KOPT-K1 (cell line): ENCODE results near the gene ILDR1.
"Not testable (repeated sequence)": the region's sequence is repeated elsewhere in the genome, so short reads cannot be mapped to it uniquely, and the experiment has no call there.

Experiments
- H3K27ac ChIP-seq: fragments of 200-600 bp; sonication (generic); 2 replicates; pipeline ENCODE4 v1.5.1; 2016; ENCODE audit warnings: antibody characterized with exemption, mild to moderate bottlenecking, low read depth, low read length; ENCODE audit not compliant: poor library complexity, severe bottlenecking
- H3K36me3 ChIP-seq: fragments of 200-600 bp; sonication (generic); 2 replicates; pipeline ENCODE4 v1.5.1; 2017; ENCODE audit warnings: antibody characterized with exemption, mild to moderate bottlenecking, low read length, moderate library complexity; ENCODE audit not compliant: insufficient read depth
- H3K9me3 ChIP-seq: fragments of 200-600 bp; sonication (generic); 2 replicates; pipeline ENCODE4 v1.5.1; 2017; ENCODE audit warnings: antibody characterized with exemption, low read length, mild to moderate bottlenecking; ENCODE audit not compliant: insufficient read depth, poor library complexity, severe bottlenecking

ILDR1 gene

DNA sequence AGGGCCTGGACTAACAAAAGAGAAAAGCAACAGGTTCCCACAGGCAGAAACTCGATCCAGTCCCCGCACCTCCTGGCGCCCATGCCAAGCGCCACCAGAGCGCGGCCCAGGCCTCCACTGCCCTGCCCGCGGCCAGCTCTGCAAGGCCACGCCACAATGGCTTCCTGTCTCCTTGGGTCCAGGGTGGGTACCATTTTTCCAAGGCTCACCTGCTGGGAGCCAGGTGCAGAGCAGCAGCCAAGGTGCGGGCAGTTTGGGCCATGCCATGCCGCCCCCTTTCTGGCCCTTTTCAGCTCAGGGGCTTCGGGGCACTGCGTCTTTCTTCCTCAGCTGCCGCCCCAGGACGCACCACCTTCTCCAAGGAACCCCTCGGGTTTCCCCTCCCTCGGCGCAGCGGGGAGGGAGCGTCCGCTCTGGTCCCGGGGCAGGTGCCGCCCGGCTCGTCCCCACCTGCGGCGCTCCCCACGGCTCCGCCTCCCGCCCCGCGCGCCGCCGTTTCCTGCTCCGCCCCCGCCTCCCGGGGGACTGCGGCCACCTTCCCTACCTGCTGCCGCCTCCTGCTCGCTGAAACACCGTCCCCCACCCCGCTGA, at the start of gene ILDR1:
Gene ILDR1 (minus strand): TSS at position 437 of the 591 bp plus-strand sequence. CDS start 170 bp downstream, at position 267.
- Histone ChIP-seq H3K36me3 (no peaks in the 10 kb centered on the region), H3K27ac (no peak within 1 kb of the TSS), H3K9me3 (no peaks in the 10 kb centered on the region)

DNA sequence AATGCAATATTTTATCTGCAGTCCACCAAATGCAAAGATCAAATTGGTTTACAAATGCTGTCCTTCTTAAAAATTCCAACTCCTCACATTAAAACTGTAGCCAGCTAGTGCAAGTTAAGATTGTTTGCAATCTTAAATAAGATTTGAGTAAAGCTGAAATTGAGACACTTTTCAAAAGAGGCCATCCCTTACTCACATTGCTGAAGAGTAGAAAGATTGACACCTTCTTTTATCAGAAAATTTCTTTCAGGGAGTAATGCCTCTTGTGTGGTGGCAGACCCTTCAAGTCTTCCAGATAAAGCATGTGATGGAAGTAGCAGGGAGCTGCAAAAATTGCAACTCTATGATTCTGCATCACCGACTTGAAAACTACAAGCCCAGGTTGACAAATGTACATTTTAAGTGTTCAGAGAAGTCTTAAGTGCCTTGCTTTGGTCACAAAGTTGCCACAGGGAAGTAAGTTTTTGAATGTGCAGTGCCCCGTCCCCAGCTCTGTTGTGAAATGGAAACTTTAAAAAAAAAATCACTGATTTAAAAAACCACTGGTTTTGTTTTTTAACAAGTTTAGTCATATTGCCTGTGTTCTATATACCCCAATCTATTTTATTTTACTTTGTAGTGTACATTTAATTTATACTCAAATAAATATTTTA, 45.7 kb upstream of the ILDR1 start:
- Histone ChIP-seq H3K9me3 (no peaks in the 10 kb centered on the region), H3K36me3 (no peaks in the 10 kb centered on the region), H3K27ac (no peak overlapping the region)

DNA sequence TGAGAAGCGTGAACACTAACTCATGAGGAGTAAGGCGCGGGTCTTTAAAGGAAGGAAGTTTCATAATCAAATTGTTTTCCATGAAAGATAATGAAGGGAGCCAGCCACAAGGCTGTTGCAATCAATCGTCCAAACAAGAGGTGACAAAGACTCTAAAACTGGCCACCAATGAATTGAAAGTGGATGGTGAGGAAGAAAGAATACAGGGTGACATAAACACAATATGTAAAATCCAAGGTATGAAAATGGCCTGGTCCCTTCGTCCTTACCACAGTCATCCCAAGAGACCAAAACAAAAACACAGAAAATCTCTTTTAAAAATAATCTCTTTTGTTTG, 45.1 kb upstream of the ILDR1 start:
- no peak overlapping the region for H3K27ac ChIP-seq

DNA sequence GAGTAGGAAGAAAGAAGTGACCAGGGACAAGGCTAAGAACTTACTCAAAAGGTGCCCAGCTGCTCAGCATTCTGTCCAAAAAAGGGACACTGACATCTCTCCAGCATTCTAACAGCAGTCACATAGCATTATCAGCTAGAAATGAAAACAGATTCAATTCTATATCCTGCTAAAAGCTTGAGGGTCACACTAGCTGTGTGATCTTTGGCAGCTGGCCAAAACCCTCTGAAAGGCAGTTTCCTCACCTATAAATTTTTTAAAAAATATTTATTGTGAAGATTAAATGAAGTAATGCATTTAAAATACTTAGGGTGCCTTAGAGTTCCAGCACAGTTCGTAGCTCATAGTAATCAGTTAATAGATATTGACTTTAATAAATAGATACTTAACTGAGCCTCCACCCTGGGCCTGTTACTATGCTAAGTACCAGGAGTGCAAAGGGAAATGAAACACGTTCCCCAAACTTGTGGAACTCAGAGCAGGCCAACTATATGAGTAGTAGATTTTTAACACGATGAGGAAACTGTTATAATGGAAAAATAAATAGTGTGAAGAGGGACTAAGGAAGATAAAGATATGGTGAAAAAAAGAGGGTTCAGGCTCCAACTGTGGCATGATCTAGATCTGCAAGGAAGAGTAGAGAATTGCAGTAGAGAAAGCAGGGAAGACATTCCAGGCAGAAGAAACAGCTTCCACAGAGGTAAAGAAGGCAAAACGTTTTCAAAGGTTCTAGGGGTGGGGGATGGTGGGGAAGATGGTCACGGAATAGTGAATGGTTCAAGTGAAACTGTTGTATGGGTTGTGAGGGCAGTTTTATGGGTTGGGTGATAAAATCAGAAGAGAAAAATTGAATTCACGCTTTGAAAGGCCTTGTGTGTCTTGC, 44.5 kb upstream of the ILDR1 start:
- H3K9me3 ChIP-seq, result no peaks in the 10 kb centered on the region
- no peak overlapping the region for H3K27ac ChIP-seq
- no peaks in the 10 kb centered on the region for H3K36me3 ChIP-seq

More for the DNA sequence above, 45.1 kb upstream of the ILDR1 start:
- Histone ChIP-seq H3K36me3 (no peaks in the 10 kb centered on the region), H3K9me3 (no peaks in the 10 kb centered on the region)

DNA sequence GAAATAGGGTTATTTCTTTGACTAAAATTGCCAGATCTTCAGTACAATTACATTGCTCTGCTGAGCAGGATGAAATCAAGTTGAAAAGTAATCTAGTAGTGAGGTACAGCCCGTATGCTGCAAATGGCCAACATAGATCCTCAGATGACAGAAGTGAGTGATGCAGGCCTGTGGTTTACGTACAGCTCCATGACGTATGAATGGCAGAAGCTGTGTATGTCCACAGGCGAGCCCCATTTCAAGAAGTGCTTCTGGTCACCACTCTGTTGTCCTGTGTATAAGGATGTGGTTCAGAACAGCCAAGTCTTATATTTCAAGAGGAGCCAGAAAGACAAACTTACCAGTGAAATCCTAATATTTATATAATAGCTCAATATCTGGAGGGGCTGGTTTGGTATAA, 42.3 kb upstream of the ILDR1 start:
- no peaks in the 10 kb centered on the region for H3K9me3 ChIP-seq
- H3K27ac ChIP-seq, result no peak overlapping the region

DNA sequence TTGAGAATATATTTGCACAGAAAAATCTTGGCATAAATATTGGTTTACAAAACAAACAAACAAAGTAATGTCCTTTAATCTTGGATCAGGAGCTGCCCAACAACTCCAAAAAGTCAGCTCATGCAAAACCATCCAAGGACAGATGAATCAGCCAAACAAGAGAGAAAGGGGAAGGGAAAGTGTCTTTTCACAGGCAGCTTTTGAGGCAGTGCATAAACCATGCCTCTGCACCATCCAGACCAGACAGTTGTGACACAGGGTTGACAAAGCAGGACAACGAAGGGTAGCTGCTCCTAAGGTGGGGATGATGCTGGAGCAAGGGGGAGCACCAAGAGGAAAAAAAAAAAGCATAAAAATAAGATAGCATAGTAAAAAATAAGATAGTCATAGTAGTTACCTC, 41.9 kb upstream of the ILDR1 start:
- Histone ChIP-seq H3K36me3 (no peaks in the 10 kb centered on the region), H3K27ac (no peak overlapping the region), H3K9me3 (no peaks in the 10 kb centered on the region)

More for the DNA sequence above, 42.3 kb upstream of the ILDR1 start:
- no peaks in the 10 kb centered on the region for H3K36me3 ChIP-seq

DNA sequence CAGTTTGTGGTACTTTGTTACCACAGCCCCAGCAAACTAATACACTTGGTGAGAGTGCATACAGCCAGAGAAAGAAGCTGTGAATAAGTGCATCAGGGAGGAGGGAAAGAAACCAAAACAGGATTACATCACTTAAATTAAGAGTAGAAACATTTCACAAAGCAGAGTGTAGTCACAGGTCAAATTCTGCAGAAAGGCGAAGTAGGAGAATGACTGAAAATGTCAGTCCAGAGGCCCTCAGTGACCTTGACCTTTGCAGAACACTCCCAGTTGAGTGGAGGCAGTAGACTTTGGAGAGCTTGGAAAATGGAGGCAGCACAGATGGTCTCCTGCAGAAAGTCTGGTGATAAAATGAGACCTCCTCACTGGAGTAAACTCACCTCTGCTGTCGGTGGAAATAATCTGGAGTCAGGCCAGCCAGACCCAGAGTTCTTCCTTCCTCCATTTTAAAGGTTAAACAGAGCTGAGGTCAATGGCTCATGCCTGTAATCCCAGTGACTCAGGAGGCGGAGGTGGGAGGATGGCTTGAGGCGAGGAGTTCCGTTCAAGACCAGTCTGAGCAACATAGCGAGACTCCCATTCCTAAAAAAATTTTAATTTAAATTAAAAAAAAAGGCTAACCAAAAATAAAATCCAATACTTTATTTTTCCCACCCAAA, 38.1 kb upstream of the ILDR1 start:
- H3K27ac ChIP-seq, result no peak overlapping the region
- no peaks in the 10 kb centered on the region for H3K9me3 ChIP-seq
- no peaks in the 10 kb centered on the region for H3K36me3 ChIP-seq

DNA sequence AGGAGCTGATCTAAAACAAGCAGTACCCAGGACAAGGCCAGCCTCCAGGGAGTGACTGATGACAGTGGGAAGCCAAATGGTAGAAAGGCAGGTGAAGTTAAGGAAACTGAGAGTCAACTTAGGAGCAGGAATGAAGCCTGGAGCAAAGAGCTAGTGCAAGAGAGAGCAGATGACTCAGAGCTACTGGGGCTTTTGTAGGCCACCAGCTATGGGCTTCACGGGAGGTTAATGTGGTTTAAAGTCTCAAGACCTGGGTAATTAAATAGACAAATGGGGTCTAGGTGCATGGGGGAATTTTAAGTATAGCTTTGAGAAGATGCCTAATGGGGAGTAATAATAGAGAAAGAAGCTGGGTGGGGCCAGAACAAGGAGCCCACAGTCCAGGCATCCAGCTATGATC, 36.2 kb upstream of the ILDR1 start:
- no peak overlapping the region for H3K27ac ChIP-seq
- H3K9me3 ChIP-seq, result no peaks in the 10 kb centered on the region
- no peaks in the 10 kb centered on the region for H3K36me3 ChIP-seq

DNA sequence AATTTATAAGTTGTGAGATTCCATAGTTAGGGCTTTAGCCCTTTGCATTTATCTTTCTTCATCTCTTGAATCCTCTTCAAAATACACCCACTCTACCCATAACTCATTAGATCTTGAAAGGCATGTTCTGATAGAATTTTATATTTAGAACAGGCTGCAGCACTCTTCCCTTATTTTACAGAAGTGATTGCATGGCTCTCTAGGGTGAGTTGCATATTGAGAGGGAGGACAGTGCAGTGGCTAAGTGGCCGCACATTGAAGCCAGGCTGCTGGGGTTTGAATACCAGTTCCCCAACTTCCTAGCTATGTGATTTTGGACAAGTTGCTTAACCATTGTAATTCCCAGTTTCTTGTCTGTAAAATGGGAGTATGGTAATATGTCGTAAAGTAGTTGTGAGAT, 35.6 kb upstream of the ILDR1 start:
- Histone ChIP-seq H3K9me3 (no peaks in the 10 kb centered on the region), H3K27ac (no peak overlapping the region), H3K36me3 (no peaks in the 10 kb centered on the region)

DNA sequence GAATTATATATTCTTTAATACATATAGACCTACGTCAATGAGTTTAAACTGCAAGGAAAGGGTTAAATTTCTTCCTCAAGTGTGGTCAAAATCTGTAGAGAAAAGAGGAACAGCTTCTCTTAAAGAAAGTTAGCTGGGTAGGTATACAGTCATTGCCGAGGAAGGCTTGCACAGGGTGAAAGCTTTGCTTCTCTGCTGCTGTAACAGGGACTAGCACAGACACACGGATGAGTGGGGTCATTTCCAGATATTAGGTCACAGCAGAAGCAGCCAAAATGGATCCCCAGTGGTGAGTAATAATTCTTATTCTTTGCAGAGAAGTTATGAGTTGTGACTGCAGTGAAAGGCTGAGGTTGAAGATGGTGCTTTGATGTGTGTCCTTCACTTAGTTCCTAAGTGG, 33.2 kb upstream of the ILDR1 start, which contains the start of gene CD86:
Gene CD86 (plus strand): TSS at position 148 of the 400 bp plus-strand sequence. CDS start 128 bp downstream, at position 276.
- Histone ChIP-seq H3K36me3 (no peaks in the 10 kb centered on the region), H3K27ac (no peak within 1 kb of the TSS), H3K9me3 (no peaks in the 10 kb centered on the region)

DNA sequence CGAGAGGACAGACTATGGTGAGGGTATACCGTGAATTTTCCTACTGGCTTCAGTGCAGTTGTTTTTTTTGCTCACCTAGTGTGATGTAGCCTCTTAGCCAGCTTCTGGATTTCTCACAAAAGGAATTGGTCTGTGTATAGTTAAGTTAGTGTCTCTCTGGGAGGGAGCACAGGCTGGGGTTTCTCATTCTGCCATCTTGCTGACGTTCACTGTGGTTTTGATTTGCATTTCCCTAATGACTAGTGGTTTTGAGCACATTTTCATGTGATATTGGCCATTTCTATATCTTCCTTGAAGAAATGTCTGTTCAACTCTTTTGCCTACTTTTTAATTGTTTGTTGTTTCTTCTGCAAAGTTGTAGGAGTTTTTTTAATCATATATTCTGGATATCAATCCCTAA, 30.9 kb upstream of the ILDR1 start:
- H3K9me3 ChIP-seq, result no peaks in the 10 kb centered on the region
- no peak overlapping the region for H3K27ac ChIP-seq
- H3K36me3 ChIP-seq, result no peaks in the 10 kb centered on the region

DNA sequence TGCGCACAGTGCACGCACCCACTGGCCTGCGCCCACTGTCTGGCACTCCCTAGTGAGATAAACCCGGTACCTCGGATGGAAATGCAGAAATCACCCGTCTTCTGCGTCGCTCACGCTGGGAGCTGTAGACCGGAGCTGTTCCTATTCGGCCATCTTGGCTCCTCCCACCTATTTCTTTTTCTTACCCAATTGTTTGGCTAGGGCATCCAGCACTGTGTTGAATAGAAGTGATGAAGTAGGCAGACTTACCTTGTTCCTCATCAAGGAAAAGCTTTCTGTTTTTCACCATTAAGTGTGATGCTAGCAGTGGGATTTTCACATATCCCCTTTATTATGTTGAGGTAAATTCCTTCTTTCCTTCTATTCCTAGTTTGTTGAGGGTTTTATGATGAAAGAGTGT, 25.7 kb upstream of the ILDR1 start:
- H3K9me3 ChIP-seq, H3K27ac ChIP-seq, H3K36me3 ChIP-seq: not testable (repeated sequence)

DNA sequence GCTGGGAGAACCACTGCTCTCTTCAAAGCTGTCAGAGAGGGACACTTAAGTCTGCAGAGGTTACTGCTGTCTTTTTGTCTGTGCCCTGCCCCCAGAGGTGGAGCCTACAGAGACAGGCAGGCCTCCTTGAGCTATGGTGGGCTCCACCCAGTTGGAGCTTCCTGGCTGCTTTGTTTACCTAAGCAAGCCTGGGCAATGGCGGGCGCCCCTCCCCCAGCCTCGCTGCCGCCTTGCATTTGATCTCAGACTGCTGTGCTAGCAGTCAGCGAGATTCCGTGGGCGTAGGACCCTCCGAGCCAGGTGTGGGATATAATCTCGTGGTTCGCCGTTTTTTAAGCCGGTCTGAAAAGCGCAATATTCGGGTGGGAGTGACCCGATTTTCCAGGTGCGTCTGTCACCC, 25.2 kb upstream of the ILDR1 start:
- not testable (repeated sequence) for H3K36me3 ChIP-seq, H3K9me3 ChIP-seq, H3K27ac ChIP-seq

DNA sequence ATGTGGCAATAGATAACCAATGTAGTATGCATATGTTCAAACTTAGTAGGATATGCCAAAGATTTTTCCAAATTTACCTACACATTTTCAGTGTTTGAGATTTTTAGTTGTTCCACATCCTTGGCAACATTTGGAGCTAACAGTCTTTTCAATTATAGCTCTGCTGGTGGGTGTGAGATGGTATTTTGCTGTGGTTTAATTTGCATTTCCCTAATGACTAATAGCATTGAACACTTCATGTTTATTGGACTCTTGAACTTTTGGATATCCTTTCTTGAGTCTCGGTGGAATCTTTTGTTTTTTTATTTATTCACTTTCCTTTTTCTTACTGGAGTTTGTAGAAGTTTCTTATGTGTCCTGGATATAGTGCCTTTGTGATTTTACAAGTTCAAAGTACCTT, 11.0 kb upstream of the ILDR1 start:
- Histone ChIP-seq H3K27ac (no peak overlapping the region), H3K36me3 (no peaks in the 10 kb centered on the region), H3K9me3 (peaks cover 21% of the 10 kb centered on the region)

DNA sequence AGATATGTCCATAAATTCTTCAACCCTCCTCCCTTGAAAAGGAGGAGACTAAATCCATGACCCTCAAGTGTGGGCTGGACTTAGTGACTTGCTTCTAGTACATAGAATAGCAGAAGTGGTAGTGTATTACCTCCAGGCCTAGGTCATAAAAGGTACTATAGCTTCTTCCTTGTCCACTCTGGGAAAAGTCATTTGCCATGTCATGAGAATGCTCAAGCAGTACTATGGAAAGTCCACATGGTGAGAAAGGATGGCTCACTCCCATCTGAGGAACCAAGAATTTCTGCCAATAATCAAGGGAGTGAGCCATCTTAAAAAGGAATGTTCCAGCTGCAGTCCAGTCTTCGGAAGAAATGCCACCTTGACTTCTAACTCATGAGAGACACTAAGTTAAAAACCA, 10.5 kb upstream of the ILDR1 start:
- Histone ChIP-seq H3K36me3 (no peaks in the 10 kb centered on the region), H3K27ac (no peak overlapping the region), H3K9me3 (peaks cover 16% of the 10 kb centered on the region)
